SH-SY5Y (cell line): ENCODE measurements around the gene RTCA.

Source experiments
- GATA2 ChIP-seq: IDR thresholded peaks from 2 replicates; pipeline ENCODE4 v1.6.1; 2011; ENCODE audit warnings: mild to moderate bottlenecking, low read depth, low read length
- GATA3 ChIP-seq: IDR thresholded peaks from 2 replicates; pipeline ENCODE4 v1.6.1; 2011; ENCODE audit warnings: low read depth, mild to moderate bottlenecking, low read length, moderate library complexity

- TF ChIP-seq GATA3 (no peak), GATA2 (no peak)
These were observed 15.2 kb upstream of the RTCA start for GRCh38 chr1:100250807-100251206.
